NCI-H510A (cell line): ENCODE data around the gene KPNA6.
"Not testable (repeated sequence)": the region's sequence is repeated elsewhere in the genome, so short reads cannot be mapped to it uniquely, and the experiment has no call there.

Source experiments
- DNase-seq: peaks from one replicate; lab custom pipeline; 2025; lab: John Stamatoyannopoulos, UW

The KPNA6 gene

DNA sequence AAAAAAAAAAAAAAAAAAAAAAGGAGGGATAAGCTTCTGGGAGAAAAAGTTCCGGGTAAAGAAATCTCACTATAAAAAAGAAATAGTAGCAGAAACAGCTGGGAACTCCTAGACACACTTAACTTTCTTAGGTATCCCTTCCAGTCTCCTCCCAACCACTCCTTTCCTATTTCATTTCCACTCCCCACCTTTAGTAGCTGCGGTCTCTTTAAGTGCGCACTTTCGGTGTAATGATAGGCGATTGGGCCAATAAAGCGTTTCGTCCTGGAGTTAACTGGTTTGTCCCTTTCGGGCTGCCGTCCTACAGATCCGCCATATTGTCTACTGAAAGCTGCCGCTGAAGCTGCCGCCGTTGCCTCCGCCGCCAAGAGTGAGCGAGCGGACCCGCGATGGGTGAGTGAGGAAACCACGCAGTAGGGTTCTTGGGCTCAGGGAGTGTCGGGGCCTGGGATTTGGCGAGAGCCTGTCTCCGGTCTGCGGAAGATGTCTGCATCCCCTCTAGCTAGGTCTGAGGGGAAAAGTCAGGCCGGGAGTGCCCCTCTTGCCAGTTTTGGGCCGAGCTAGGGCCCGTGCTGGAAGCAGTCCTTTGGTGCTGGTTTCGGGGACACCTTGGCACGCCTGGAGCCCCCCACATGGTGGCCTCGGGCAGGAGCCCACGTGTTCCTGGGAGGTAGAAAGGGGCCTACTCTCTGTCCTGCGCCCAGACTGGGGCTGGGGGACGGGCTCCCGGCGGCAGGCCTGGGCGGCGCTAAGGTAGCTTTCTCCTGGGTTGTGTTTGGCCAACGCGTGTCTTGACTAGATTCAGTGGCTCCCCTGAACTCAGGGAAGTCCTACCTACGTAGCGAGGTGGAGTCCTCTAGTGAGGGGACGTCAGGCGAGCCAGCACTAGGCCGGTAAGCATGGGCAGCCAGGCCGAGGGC is at the start of gene KPNA6:
Gene KPNA6 (plus strand): TSS at position 315 of the 920 bp plus-strand sequence. CDS start 75 bp downstream, at position 390.
- peak; percentile 70 for DNase-seq

DNA sequence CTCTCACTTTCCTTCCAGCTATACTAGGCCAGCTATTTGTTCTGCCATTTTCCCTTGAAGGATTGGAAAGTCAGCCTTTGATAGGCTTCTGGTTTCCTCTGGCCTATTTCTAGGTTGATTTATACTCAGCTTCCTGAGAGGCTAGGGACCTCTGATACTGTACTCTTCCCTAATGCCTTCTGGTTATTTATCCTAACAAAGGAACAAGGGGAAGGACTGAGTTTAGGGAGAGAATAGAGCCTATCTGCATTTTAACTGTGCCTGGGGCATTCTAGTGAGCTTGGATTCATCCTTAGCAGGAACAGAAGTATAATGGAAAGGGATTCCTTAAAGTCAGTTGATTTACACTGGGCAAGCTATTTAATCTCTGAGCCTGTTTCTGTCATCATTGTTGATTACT is 46.9 kb upstream of the KPNA6 start:
- no peak for DNase-seq

DNA sequence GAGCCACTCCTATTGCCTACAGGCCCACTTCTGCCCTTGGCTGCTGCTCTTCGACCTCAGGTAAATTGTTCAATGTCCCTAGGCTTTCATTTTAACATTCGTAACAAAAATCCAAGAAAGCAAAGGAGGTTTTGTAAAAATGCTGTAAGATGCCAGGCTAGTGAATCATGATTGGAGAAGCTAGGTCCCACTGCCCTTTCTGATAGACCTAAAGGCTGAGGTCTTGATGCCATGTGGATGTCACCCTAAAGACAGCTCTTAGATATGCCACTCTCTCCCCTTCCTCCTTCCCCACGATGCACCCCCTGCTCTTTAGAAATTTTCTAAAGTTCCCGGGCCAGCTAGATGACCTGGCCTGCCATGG is 45.0 kb upstream of the KPNA6 start:
- DNase-seq = no peak

DNA sequence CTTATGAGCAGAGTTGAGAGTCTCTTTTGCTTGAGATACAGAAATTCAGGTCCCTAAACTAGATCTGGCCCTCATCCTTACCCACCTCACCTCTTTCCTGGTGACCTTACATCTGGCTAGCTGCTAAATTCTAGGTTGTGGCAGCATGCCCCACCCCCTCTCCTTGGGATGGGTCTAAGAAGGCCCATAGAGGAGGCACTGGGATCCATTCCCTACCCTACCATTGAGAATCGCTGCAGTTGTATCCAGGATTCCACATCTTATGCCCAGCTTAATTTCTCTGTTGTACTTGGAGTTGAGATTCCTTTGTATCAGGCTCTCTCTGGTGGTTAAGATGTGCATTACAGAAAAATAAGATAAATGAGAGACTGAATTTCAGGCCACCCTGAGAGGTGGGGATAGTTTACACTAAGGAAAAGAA is 44.6 kb upstream of the KPNA6 start:
- DNase-seq = no peak

DNA sequence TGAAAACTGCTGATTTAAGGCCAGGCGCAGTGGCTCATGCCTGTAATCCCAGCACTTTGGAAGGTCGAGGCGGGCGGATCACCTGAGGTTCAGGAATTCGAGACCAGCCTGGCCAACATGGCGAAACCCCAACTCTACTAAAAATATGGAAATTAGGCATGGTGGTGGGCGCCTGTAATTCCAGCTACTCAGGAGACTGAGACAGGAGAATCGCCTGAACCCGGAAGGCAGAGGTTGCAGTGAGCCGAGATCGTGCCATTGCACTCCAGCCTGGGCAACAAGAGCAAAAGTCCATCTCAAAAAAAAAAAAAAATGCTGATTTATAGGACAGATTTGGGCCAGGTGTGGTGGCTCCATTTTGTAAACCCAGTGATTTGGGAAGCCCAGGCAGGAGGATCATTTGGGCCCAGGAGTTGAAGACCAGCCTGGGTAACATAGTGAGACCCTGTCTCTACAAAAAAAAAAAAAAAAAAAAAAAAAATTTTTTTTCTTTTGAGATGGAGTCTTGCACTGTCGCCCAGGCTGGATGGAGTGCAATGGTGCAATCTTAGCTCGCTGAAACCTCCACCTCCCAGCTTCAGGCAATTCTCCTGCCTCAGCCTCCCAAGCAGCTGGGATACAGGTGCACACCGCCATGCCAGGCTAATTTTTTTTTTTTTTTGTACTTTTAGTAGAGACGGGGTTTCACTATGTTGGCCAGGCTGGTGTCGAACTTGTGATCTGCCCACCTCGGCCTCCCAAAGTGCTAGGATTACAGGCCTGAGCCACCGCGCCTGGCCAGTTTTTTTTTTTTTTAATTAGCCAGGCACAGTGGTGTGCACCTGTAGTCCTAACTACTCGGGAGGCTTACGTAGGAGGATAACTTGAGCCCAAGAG is 42.0 kb upstream of the KPNA6 start:
- DNase-seq = not testable (repeated sequence)

DNA sequence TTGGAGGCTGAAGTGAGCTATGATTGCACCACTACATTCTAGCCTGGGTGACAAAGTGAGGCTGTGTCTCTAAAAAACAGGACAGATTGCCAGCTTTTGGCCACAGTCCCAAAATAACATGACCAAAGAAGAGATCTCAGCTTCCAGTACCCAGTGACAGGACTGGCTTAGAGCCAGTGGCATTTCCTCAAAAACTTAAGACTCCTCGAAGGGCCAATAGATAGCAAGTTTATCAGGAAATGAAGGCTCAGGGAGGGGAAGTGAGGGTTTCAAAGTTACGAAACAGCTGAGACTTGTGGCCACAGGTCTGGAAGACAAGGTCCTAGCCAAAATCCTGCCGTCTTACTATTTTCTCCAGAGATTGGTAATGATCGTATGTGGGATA is 41.4 kb upstream of the KPNA6 start:
- DNase-seq = no peak

DNA sequence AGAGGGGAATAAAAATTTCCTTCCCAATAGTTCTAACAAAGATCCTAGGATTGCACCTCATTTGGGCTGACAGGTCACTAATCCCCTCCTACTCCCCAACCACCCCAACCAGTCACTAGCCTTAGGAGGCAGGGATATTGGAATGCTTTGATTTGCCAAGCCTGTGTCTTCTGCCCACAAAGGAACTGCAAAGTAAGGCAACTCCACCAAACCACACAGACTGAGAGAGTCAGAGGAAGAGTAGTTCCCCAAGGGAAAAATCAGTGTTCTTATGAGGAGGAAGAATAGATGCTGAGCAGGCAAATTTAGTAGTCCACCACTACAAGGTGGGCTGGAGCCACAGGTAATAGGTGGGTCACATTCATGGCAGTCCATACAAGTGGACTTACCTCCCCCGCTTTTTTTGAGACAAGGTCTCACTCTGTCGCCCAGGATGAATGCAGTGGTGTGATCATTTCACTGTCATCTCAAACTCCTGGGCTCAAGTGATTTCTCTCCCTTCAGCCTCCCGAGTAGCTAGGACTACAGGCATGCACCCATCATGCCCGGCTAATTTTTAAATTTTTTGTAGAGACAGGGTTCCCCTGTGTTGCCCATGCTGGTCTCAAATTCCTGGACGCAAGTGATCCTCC is 38.8 kb upstream of the KPNA6 start:
- DNase-seq = no peak

DNA sequence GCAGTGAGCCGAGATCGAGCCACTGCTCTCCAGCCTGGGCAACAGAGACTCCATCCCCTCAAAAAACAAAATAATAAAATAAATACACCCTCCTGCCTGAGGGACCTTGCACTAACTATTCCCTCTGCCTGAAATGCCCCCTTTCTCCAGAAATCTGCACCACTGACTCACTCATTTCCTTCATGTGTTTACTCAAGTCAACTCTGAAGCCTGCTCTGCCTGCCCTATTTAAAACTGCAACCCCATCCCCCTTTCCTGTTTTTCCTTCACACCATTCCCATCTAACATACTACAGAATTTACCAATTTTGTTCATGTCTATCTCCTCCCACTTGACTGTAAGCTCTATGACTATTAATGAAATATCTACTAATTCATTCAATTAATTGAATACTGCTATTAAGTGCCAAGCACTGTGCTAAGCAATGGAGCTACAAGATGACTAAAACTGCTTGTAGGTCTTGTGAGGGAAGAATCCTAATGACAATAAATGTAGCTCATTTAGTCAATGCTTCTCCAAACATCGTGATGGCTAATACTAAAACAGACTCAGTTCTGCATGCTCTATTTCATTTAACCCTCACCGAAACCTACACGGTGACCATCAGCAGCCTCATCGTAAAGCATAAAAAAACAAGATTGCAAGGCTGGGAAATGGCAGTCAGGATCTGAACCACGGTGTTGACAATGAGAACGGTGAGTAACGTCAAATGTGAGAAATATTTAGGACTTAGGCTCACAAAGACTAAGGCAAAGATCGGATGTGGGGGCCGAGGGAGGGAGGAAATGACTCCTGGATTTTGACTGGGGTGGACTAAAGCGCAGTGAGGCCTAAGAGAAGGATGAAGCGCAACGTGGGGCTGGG is 35.9 kb upstream of the KPNA6 start:
- no peak for DNase-seq

DNA sequence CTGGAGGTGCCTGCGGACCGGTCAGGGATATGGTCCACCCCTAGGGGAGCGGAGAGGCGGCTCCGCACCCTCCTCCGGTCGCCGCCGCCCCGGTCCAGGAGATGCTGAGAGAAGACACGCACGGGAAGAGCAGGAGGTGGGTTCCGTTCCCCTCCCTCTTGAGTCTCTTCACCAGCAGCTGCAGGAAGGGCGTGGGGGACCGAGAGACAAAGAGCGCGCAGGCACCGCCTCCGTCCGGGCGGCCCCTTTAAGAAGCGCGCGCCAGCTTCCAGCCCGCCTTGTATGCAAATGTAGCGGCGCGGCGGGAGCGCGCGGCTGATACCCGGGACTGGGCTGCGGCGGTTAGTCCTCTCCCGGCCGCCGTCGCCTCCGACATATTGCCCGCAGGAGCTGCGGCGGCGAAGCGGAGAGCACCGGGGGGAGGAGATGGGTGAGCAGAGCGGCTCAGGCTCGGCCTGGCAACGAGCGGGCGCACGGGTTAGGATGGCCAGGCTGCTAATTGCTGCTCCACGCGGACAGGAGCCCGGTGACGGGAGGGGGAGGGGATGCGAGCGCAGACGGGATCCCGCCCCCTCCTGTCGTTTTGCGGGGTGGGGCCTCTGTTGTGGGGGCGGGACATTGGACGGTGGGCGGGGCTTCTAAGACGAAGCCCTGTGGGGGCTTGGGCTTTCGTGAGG is 35.1 kb upstream of the KPNA6 start, which contains the start of gene TMEM39B:
Gene TMEM39B (plus strand): TSS at position 318 of the 677 bp plus-strand sequence. CDS start 109 bp downstream, at position 427.
- peak; percentile 93 for DNase-seq

DNA sequence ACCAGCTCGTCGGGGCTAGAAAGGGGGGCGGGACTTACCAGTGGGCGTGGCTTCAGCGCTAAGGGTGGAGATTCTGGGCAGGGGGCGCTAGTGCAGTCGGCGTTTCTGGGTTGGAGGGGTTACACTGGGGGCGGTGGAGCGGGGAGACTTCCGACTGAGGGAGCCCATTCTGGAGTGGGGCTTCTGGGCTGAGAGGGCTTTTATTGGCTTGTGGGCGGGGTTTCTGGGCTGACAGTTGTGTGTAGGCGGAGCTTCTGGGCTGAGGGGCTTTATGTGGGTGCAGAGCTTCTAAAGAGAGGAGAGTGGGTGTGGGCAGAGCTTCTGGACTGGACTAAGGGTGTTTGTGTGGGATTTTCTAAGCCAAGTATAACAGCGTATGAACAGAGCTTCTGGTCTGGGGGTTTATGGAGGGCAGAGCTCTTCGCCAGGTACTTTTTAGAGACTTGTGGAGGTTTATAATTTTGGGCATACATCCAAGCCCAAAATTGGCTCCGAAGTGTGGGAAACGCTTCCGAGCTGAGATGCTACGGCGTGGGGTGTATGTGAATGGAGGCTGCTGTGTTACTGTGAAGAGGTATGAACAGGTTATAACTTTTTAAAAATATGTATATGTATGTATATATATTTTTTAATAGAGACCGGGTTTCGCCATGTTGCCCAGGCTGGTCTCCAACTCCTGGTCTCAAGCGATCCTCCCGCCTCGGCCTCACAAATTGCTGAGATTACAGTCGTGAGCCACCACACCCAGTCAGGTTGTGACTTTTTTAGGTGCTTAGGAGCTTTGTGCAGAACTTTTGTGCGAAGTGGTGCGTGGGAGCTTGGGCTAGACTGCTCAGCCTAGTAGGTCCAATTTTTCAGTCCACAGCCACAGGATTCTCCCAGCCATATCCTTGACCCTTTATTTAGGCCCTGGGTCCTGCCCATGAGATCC is 34.3 kb upstream of the KPNA6 start:
- peak; percentile 42 for DNase-seq

DNA sequence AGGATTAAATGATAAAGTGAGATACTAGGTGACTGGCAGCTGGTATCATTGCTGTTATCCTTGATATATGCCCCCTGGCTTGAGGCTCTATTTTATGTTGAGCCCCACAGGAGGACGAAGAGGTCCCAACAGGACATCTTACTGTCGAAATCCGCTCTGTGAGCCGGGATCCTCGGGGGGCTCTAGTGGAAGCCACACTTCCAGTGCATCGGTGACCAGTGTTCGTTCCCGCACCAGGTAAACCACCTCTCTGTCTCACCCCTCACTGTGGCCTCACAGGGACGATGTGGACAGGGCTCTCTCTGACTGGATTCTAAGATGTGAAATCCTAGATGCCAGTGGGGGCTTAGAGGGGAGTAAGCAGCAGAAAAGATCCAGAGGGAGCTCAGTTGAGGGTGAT is 33.0 kb upstream of the KPNA6 start:
- DNase-seq = no peak

DNA sequence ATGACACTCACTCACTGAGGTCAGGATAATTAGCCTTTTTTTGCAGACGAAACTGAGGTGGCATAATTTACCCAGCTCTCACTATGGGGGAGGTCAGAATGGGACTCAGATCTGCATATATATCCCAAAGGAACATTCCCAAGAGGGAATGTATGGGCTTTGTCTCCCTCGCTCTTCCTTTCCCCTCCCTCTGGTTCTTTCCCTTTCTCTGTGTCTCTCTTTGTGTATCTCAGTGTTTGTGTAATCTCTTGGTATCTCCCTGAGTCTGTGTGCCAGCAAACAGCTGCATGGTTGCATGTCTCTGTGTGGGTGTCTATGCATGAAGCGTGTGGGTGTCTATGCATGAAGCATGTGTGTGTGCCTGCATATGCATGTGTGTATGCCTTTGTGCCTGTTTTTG is 30.4 kb upstream of the KPNA6 start:
- DNase-seq = no peak

DNA sequence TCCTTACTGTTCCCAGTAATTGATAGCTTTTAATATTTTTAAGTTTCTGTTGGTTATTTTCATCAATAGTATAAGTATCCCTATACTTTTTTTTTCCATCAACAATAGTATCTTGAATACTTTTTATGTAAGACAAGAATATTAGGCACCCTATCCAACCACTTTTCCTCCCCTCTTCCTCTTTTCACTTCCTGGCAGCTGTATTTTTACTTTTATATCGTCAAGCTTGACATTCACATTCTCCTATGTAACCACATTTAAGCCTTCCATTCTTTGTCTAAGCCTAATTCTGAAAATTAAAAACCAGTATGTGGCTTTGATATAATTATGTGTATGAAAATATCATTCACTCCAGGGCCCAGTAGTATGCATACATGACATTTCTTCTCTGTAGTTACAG is 25.8 kb upstream of the KPNA6 start:
- DNase-seq = no peak

DNA sequence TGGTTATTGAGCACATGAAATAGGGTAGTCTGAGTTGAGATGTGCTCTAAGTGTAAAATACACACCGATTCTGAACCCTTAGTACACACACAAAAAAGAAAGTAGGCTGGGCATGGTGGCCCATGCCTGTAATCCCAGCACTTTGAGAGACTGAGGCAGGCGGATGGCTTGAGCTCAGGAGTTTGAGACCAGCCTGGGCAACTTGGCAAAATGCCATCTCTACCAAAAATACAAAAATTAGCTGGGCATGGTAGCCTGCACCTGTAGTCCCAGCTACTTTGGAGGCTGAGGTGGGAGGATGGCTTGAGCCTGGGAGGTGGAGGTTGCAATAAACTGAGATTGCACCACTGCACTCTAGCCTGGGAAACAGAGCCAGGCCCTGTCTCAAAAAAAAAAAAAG is 21.5 kb upstream of the KPNA6 start:
- DNase-seq = not testable (repeated sequence)

DNA sequence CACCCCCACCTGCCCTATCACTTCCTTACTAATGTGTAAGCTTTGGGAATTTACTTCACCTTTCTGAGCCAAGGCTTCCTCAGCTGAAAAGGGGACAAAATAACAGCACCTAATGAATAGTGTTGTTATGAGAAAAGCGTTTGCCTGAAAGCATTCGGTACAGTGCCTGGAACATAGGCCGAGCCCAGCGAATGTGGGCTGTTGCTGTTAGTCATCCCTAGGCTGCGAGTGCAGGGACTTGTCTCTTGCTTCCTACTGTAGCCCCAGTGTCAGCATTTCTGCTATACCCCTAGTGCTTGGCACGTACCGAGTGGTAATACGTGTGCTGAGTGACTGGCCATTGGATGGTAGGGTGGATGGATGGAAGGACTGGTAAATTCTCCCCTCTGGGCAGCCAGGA is 16.7 kb upstream of the KPNA6 start:
- DNase-seq = no peak

DNA sequence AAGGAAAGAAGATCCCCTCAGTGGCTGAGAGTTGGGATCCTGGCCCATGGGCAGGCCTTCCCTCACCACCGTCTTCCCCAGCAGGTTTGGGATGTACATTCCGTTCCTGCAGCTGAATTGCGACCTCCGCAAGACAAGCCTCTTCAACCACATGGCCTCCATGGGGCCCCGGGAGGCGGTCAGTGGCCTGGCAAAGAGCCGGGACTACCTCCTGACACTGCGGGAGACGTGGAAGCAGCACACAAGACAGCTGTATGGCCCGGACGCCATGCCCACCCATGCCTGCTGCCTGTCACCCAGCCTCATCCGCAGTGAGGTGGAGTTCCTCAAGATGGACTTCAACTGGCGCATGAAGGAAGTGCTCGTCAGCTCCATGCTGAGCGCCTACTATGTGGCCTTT is 16.3 kb upstream of the KPNA6 start:
- no peak for DNase-seq

DNA sequence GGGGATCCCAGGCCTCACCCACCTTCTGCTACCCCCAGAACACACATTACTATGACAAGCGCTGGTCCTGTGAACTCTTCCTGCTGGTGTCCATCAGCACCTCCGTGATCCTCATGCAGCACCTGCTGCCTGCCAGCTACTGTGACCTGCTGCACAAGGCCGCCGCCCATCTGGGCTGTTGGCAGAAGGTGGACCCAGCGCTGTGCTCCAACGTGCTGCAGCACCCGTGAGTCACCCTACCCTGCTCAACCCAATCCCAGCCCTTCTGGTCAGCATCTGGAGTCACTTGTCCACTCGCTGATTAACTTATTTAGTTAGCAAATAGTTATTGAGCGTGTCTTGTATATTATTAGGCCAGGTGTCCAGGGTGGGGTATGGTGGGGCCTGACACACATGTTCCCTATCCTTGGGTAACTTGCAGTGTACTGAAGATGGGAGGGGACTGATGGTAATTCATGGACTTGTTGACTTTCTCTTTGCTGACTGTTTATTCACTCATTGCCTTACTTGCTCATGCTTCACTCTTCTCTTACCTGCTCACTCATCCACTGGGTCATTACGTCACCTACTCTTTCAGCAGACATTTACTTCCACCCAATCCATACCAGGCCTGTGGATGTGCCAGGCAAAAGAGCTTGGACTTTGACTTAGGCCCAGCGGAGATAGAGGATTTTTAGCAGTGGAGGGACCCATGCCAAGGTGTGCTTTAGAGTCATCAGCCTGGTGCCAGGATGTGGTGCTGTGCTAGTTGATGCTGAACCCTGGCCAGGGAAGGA is 12.9 kb upstream of the KPNA6 start:
- DNase-seq = no peak

DNA sequence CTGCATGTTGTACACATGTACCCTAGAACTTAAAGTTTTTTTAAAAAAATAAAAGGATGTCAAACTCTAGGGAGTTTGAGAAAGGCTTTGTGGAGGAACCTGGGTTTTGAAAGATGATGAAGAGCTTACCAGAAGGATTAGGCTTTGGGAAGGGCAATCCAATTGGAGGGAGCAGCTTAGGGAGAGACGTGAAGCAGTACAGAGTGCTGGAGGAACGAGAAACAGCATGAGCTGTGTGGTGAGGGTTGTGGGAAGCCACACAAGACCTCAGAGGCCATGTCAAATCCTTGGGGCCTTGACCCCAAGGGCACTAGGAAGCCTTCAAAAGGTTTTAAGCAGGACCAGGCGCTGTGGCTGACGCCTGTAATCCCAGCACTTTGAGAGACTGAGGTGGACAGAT is 8.4 kb upstream of the KPNA6 start:
- DNase-seq = no peak

DNA sequence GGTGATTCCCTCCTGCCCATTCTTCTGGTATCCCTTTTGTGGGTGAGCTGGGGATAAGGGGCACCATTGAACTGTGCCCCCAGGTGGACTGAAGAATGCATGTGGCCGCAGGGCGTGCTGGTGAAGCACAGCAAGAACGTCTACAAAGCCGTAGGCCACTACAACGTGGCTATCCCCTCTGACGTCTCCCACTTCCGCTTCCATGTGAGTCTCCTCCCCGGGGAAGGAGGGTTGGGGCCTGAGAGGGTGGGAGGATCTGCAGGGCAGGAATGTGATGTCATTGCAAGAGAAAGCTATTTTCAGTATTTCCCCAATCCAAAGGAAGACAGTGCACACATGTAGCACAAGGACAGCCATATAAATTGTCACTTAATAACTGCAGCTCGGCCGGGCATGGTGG is 7.5 kb upstream of the KPNA6 start:
- no peak for DNase-seq
